Right lobe of liver (tissue), 4 donors: ENCODE results near the gene SYTL3.

Source experiments
- CTCF ChIP-seq, 4 donors: fragments of 200-600 bp in 3 of 4; fragments of 450-650 bp in 1 of 4; IDR thresholded peaks; one replicate each; pipeline versions ENCODE4 v1.5.1 to v1.8.0; 2016 to 2022; ENCODE audit warnings: antibody characterized with exemption in 4 of 4, mild to moderate bottlenecking in 2 of 4
- POLR2A ChIP-seq: fragments of 450-650 bp; IDR thresholded peaks from one replicate; pipeline ENCODE4 v1.6.1; 2017; ENCODE audit warnings: antibody characterized with exemption, mild to moderate bottlenecking
- donor health status: DM: no; HTN: no; CAD: no.
- donor health status: DM: no; HTN: no; CAD: no.
- donor health status: DM: no; HTN: yes; CAD: no.

GRCh38 chr6:158603261-158604047 lies 46.4 kb upstream of the SYTL3 start:
- TF ChIP-seq CTCF (IDR thresholded peaks at IDR 0.05), result no peak
- no peak for TF ChIP-seq POLR2A
